ENCODE measurements around the gene ZSCAN21.

Gene ZSCAN21

GRCh38 chr7:100029596-100029995 is 20.0 kb upstream of the ZSCAN21 start:
- no peak for DNase-seq (ENCODE audit: low spot score)

GRCh38 chr7:100033526-100033925 is 16.0 kb upstream of the ZSCAN21 start:
- no peak for DNase-seq (ENCODE audit: low spot score)

GRCh38 chr7:100034871-100035510 is 14.6 kb upstream of the ZSCAN21 start:
- DNase-seq (ENCODE audit: low spot score): no peak

- no peak for DNase-seq (ENCODE audit: low spot score)
Measured at GRCh38 chr7:100035876-100036275, 13.7 kb upstream of the ZSCAN21 start.

GRCh38 chr7:100038326-100038725 is 11.2 kb upstream of the ZSCAN21 start:
- DNase-seq (ENCODE audit: low spot score): no peak

GRCh38 chr7:100040575-100040974 is 9.0 kb upstream of the ZSCAN21 start:
- DNase-seq (ENCODE audit: low spot score): no peak

GRCh38 chr7:100044718-100045117 is 4.9 kb upstream of the ZSCAN21 start:
- peak; percentile 26 for DNase-seq (ENCODE audit: low spot score)

- DNase-seq (ENCODE audit: low spot score): no peak
Measured at GRCh38 chr7:100048680-100049079, 894 bp upstream of the ZSCAN21 start.

GRCh38 chr7:100051611-100052010 is 2.0 kb downstream of the ZSCAN21 start:
- no peak for DNase-seq (ENCODE audit: low spot score)

- DNase-seq (ENCODE audit: low spot score): peak; percentile 43
Measured at GRCh38 chr7:100053215-100053614, 3.6 kb downstream of the ZSCAN21 start.

GRCh38 chr7:100057006-100057405 is 7.4 kb downstream of the ZSCAN21 start:
- no peak for DNase-seq (ENCODE audit: low spot score)

- no peak for DNase-seq (ENCODE audit: low spot score)
Measured at GRCh38 chr7:100059251-100059739, 9.7 kb downstream of the ZSCAN21 start.

GRCh38 chr7:100061518-100062193 is 12.1 kb downstream of the ZSCAN21 start:
- no peak for DNase-seq (ENCODE audit: low spot score)

- no peak for DNase-seq (ENCODE audit: low spot score)
Measured at GRCh38 chr7:100063376-100063775, 13.8 kb downstream of the ZSCAN21 start.

- DNase-seq (ENCODE audit: low spot score): no peak
Measured at GRCh38 chr7:100064162-100064561, 14.6 kb downstream of the ZSCAN21 start.

GRCh38 chr7:100065452-100066186 is 16.0 kb downstream of the ZSCAN21 start:
- DNase-seq (ENCODE audit: low spot score): no peak

GRCh38 chr7:100066953-100067352 is 17.4 kb downstream of the ZSCAN21 start:
- DNase-seq (ENCODE audit: low spot score): peak; percentile 32

GRCh38 chr7:100069991-100070390 is 20.4 kb downstream of the ZSCAN21 start:
- no peak for DNase-seq (ENCODE audit: low spot score)

GRCh38 chr7:100071018-100071723 is 21.6 kb downstream of the ZSCAN21 start:
- no peak for DNase-seq (ENCODE audit: low spot score)

GRCh38 chr7:100072462-100072861 is 22.9 kb downstream of the ZSCAN21 start:
- no peak for DNase-seq (ENCODE audit: low spot score)

GRCh38 chr7:100074841-100075240 is 25.3 kb downstream of the ZSCAN21 start:
- no peak for DNase-seq (ENCODE audit: low spot score)

GRCh38 chr7:100075418-100075817 is 25.8 kb downstream of the ZSCAN21 start:
- no peak for DNase-seq (ENCODE audit: low spot score)

Measured in iPS-NIHi11 (cell line).